ENCODE data around the gene PIGL. TPM values are rescaled to one million over a fixed set of nuclear protein-coding genes. Genes with fewer than 3 reads are reported as not detected.
"Not testable (repeated sequence)": the region's sequence is repeated elsewhere in the genome, so short reads cannot be mapped to it uniquely, and the experiment has no call there.

PIGL gene
- 27.9 TPM for polyA plus RNA-seq (2012; ENCODE audit: insufficient read depth, insufficient read length)

DNA sequence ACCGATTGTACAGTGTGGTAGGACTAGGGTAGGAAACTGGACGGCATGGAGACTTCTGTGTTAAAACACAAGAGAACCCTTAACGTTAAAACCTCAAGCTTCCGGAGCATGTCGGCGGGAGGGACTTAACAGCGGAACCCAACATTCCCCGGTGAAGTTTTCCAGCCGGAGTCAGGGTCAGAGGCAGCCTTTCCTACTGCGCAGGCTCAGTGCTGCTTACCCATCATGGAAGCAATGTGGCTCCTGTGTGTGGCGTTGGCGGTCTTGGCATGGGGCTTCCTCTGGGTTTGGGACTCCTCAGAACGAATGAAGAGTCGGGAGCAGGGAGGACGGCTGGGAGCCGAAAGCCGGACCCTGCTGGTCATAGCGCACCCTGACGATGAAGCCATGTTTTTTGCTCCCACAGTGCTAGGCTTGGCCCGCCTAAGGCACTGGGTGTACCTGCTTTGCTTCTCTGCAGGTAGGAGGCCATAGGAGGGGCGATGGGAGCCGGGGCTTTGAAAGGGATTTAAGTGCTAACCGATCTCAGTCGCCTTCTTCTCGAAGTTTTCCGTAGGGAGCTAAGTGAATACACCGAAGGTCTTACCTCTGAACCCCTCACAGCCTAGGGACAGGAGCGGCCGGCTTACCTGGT, at the start of gene PIGL:
TSS of gene PIGL (plus strand) at position 209 of the 634 bp plus-strand sequence. CDS start at position 226, 17 bp downstream.
- peak within 1 kb of the TSS; percentile 98 for H3K4me3 ChIP-seq (ENCODE audit: low read length)

DNA sequence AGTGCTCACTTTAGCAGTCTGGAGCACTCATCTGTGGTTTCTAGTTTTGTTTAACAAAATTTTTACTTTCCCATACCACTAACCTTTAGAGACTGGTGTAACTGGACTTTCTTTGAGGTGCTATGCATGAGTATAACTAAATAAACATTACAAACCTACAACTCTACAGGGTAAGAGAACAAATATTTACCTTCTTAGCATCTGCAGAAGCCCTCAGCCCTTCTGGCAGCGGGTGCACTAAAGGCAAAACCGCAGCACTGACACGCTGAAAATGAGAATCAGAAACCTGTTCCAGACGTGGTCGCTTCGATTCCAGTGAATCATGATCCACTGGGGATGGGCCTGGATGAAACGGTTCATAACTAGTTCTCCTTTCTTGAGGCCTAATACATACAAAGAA, 45.4 kb upstream of the PIGL start:
- no peak overlapping the region for H3K4me3 ChIP-seq (ENCODE audit: low read length)
- DNase-seq (ENCODE audit: low read depth, low spot score), result no peak

More for the DNA sequence above, at the start of gene PIGL:
- DNase-seq (ENCODE audit: low read depth, low spot score), result peak; percentile 98

DNA sequence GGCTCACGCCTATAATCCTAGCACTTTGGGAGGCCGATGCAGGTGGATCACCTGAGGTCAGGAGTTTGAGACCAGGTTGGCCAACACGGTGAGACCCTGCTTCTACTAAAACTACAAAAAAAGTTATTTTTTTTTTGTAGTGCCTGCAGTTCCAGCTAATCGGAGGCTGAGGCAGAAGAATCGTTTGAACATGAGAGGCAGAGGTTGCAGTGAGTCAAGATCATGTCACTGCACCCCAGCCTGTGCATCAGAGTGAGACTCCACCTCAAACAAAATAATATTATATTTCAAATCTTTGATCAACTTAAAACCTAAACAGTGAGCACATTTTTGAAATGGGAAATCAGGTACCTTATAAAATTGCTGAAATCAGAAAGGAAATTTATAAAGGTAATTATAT, 38.2 kb upstream of the PIGL start:
- DNase-seq (ENCODE audit: low read depth, low spot score), result no peak
- H3K4me3 ChIP-seq (ENCODE audit: low read length), result no peak overlapping the region

DNA sequence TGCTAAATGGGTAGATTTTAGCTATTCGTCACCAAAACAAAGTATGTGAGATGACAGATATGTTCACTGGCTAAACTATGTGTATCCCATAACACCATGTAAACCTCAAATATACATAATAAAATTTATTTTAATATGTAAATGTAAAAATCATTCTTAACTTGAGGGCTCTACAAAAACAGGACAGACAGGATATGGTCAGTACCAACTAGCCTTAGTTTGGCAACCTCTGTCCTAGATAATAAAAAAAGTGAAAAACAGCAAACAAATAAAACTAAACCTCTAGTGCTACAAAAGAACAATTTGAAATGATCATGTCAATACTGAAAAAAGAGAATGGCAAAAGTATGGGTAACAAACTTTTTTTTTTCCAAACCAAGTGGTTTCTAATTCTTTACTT, 35.4 kb upstream of the PIGL start:
- no peak overlapping the region for H3K4me3 ChIP-seq (ENCODE audit: low read length)
- no peak for DNase-seq (ENCODE audit: low read depth, low spot score)

DNA sequence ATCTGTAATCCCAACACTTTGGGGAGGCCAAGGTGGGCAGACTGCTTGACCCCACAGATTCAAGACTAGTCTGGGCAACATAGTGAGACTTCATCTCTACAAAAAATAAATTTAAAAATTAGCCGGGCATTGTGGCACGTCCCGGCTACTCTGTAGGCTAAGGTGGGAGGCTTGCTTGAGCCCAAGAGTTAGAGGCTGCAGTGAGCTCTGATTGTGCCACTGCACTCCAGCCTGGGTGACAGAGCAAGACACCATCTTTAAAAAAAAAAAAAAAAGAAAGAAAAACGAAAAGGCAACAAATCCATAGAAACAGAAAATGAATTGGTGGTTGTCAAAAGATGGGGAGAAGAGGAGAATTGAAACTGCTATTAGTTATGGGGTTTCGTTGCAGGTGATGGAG, 29.4 kb upstream of the PIGL start:
- H3K4me3 ChIP-seq (ENCODE audit: low read length), result no peak overlapping the region
- DNase-seq (ENCODE audit: low read depth, low spot score), result no peak

DNA sequence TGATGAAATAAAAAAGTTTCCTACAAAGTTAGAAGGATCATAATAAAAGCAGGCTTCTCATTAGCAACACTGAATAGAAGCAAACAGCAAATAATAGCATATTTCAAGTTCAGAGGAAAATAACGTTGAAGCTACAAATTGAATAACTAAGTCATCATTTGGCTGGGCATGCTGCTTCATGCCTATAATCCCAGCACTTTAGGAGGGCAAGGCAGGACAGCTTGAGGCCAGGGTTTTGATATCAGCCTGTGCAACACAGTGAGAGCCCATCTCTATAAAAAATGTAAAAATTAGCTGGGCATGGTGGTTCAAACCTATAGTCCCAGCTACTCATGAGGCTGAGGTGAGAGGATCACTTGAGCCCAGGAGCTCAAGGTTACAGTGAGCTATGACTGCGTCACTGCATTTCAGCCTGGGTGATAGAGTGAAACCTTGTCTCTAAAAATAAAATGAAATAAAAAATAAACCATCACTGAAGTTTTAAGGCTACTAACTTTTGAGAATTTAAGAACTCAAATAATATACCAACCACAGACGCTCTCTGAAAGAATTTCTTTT, 27.1 kb upstream of the PIGL start:
- no peak overlapping the region for H3K4me3 ChIP-seq (ENCODE audit: low read length)
- no peak for DNase-seq (ENCODE audit: low read depth, low spot score)

DNA sequence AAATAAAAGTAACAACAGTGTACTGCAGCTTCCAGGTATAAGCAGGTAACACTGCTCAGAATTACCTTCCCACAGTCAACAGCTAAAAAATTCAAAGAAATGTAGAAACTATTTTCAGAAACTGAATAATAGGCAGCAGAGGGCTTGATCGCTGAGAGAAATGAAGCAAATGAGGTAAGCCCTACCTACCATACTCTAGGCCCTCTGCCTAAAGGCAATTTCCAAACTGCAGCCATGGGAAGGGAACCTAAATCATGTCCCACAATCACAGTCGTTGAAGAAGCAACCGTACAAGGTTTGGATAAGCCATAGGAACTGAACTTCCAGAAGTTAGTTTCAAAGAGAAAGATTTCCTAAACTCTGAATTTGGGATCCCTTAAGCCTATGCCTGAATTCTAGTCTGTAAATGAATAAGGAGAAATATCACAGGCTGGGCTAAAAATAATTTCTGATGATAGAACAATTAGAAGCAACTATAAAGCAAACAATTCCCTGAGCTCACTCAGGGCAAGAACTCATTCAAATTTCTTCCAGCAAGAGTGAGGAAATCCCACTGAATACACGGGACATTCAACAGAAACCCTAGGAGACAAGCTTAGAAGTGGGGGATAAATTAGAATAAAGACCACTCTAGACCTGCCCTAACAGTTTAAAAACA, 26.2 kb upstream of the PIGL start:
- DNase-seq (ENCODE audit: low read depth, low spot score), result no peak
- H3K4me3 ChIP-seq (ENCODE audit: low read length), result no peak overlapping the region

DNA sequence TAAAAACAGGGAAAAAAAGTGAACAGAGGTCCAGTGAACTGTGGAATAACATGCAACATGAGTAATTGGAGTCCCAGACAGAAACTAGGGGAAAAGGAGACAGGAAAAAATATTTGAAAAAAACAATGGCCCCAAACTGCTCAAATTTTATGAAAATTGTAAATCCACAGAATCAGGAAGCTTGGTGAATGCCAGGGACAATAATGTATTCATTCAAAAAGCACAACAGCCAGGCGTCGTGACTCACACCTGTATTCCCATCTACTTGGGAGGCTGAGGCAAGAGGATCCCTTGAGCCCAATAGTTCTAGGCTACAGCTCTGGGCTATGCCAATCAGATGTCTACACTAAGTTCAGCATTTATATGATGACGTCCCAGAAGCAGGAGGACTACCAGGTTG, 25.4 kb upstream of the PIGL start:
- no peak overlapping the region for H3K4me3 ChIP-seq (ENCODE audit: low read length)
- DNase-seq (ENCODE audit: low read depth, low spot score), result no peak

DNA sequence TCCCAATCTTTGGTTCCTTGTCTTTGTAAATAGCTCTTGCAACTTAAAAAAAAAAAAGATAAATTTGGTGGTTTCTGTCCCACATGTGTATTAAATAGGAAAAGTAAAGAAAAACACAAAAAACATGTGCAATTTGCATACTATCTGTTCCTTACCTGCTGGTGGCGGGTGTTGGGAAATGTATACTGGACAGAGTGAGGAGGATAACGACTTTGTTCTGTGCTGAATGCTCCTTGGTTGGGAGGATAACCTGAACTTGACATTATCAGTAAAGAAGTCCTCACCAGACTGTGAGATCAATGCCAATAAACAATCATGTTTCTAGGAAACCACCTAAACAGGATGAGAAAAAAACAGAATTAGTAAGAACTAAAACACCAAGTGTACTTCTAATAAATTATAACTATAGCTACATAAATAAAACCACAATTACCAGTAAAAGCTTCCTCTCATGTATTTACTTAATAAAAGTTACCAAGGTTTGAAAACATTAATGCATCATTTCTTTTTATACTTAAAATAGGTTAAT, 22.6 kb upstream of the PIGL start:
- DNase-seq (ENCODE audit: low read depth, low spot score); H3K4me3 ChIP-seq (ENCODE audit: low read length): not testable (repeated sequence)

DNA sequence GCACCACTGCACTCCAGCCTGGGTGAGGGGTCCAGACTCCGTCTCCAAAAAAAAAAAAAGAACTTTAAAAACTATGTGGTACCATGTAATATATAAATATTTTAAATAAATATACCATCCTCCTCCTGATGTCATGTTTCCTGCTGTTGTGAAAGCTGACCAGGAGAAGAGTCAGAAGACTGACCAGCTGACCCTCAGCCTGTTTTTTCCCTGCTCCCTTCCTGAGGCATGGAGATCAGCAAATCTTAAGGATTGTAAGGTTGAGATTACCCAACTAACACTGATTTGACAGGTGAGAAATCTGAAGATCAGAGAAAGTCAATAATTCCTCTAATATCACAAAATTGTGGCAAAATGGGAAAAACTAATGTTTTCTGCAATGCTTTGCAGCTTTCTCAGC, 19.7 kb upstream of the PIGL start:
- DNase-seq (ENCODE audit: low read depth, low spot score), result no peak
- H3K4me3 ChIP-seq (ENCODE audit: low read length), result no peak overlapping the region

DNA sequence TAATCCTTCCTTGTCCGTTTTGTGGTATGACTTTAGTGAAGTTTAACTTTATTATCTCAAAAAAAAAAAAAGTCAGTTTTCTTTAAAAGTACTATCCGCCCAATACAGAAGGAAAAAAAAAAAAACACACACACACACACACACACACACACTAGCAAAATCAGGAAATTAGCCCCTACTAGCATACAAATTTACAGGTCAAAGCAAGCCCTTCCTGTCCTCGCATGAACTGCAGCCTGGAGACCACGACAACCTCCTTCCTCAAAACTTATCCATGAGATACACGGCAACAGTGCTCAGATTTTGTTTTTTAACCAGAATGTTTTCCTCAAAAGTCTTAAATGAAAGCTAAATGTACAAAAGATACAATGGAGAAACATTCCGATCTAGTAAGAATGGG, 17.9 kb upstream of the PIGL start:
- no peak overlapping the region for H3K4me3 ChIP-seq (ENCODE audit: low read length)
- no peak for DNase-seq (ENCODE audit: low read depth, low spot score)

DNA sequence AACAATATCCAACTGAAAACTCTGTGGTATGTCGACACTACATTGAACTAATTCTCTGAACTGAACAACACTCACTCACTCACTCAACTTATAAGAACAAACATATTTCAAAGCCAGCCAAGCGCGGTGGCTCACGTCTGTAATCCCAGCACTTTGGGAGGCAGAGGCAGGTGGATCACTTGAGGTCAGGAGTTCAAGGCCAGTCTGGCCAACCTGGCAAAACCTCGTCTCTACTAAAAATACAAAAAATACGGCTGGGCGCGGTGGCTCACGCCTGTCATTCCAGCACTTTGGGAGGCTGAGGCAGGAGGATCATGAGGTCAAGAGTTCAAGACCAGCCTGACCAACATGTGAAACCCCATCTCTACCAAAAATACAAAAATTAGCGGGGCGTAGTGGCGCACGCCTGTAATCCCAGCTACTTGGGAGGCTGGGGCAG, 15.3 kb upstream of the PIGL start:
- not testable (repeated sequence) for H3K4me3 ChIP-seq (ENCODE audit: low read length); DNase-seq (ENCODE audit: low read depth, low spot score)

DNA sequence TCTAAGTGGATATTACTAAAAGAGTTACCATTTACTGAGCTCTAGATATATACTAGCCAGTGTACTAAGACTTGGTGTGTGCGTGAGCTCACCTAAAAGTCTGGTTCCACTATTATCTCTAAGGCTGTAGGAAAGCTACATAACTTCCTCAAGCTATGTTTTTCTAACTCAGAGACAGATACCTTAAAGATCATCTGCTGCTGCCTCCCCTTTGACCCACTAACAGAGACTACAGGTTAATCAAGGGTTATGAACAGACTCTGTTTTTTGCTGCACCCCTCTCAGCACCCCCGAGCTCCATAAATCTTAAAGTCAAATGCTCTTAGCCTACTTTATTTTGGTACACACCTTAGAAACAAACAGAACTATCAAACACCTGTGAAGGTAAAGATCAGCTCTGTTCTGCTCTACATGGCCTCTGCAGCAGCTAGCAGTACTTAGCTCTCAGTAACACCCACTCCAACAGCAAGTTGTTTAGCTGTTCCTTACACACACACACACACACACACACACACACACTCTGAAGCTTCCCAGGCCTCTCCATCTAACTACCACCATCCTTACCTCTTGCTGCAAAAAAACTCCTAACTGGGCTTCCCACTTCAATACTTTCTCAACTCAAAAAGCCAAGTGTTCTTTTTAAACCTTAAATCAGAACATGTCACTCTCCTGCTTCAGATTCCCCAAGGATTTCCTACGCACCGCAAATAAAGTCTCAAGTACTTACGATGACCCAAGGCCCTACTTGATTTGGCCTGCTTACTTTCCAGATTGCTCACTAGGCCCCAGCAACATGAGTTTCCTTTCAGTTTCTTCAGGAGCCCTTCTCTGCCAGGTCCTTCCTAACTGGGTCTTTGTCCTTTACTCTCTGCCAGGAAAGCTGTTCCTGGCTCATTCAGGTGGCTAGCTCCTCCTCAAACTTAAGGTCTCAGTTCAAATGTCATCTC, 14.2 kb upstream of the PIGL start:
- DNase-seq (ENCODE audit: low read depth, low spot score); H3K4me3 ChIP-seq (ENCODE audit: low read length): not testable (repeated sequence)

DNA sequence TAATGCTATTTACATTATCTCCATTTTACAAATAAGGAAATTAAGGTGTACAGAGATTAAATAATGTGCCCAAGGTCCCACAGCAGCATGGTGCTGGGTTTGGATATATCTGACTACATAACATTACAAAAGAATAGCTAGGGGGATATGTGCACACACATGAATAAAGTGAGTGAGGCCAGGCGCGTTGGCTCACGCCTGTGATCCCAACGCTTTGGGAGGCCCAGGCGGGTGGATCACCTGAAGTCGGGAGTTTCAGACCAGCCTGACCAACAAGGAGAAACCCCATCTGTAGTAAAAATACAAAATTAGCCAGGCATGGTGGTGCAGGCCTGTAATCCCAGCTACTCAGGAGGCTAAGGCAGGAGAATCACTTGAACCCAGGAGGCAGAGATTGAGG, 12.2 kb upstream of the PIGL start:
- H3K4me3 ChIP-seq (ENCODE audit: low read length), result not testable (repeated sequence)

DNA sequence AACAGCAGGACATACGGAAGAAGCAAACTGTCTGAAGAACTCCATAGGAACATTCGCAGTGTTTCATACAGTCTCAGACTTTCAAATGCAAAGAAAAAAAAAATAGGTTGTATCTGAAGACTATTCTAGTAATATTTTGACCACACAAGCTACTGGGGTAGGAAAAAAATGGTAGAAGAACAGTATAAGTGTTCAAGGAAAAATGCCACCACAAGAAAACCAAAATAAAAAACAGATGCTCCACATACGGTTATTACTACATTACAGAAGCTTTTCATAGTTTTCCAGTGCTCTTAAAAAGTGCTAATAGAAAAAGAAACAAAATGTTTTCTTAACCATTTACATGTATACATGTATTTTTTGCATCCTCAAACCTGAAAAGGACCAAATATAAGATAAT, 5.4 kb upstream of the PIGL start:
- no peak overlapping the region for H3K4me3 ChIP-seq (ENCODE audit: low read length)
- DNase-seq (ENCODE audit: low read depth, low spot score), result no peak

More for the DNA sequence above, 12.2 kb upstream of the PIGL start:
- not testable (repeated sequence) for DNase-seq (ENCODE audit: low read depth, low spot score)

DNA sequence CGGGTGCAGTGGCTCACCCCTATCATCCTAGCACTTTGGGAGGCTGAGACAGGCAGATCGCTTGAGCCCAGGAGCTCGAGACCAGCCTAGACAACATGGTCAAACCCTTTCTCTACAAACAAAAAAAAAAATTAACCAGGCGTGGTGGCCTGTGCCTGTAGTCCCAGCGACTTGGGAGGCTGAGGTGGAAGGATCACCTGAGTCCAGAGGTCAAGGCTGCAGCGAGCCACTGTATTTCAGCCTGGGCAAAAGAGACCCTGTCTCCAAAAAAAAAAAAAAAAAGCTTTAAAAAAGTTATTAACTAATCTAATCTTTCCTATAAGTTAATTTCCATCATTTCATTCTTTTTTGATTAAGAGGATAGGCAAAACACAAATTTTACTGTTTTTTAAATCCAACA, 4.2 kb upstream of the PIGL start:
- no peak for DNase-seq (ENCODE audit: low read depth, low spot score)
- H3K4me3 ChIP-seq (ENCODE audit: low read length), result no peak overlapping the region

DNA sequence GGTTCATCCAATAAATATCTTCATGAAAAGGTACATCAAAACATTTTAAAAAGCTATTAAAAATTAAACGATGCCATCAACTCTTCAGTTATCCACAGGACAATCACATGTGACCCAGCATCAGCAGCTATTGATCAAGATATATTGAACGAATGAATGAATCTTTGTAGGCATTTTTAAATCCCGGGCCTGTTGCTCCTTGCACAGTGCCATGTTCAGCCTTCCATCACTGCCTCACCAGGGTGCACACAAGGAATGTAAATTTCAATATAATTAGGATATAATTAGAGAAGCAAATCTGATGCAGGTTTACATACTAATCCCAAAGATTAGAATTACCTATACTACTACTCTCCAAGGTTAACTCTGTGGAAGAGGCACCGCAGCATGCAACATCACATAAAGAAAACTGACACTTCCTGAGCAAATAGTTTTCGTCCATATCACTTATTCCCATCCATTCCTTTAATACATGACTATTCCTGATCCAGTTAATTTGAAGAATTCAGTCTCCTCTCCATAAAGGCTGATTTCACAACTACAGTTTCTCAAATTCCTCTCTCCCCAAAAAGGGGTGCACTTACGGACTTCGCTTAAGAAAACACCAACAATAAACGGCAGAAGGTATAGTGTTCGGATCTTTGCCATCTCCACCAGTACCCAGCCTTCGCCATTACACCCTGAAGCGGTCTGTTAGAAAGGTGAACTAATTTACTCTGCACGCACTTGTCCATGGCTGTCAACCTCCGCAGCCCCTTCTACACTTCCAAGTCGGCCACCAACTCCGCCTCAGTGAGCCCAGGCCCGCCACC, 2.6 kb upstream of the PIGL start:
- peak overlapping the region; percentile 98 for H3K4me3 ChIP-seq (ENCODE audit: low read length)
- no peak for DNase-seq (ENCODE audit: low read depth, low spot score)

DNA sequence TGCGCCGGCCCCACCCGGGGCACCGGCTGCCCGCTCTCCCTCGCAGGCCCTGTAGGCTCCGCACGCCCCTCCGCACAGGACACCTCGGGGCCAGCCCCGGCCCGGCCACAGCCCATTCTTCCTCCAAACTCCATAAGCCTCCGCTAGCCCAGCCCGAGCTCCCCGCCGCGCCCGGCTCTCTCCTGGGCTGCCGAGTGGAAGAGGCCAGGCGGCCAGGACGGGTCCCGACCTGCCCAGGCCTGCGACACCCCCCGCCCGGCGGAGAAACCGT, 2.1 kb upstream of the PIGL start:
- no peak for DNase-seq (ENCODE audit: low read depth, low spot score)
- H3K4me3 ChIP-seq (ENCODE audit: low read length), result peak overlapping the region; percentile 98
